VCaP (cell line): Measurements from ENCODE around the gene DNAH12.

ENCODE experiments used
- H3K27ac ChIP-seq: fragments of 450-650 bp; 2 replicates; pipeline ENCODE4 v1.5.1; 2017
- CTCF ChIP-seq: fragments of 450-650 bp; conservative IDR thresholded peaks from 2 replicates; pipeline ENCODE4 v1.5.1; 2017; ENCODE audit warnings: mild to moderate bottlenecking, moderate library complexity

Gene DNAH12

GRCh38 chr3:57244946-57245345 is 299.2 kb downstream of the DNAH12 start:
- no peak for TF ChIP-seq CTCF
- no peak overlapping the region for H3K27ac ChIP-seq
